Muscle of back (tissue), 11 donors: ENCODE results near the gene TRHDE. TPM values are rescaled to one million over a fixed set of nuclear protein-coding genes. Genes with fewer than 3 reads are reported as not detected.
A peak's percentile ranks its signal among the peaks of the same experiment; 100 is the strongest.
"Not testable (repeated sequence)": the region's sequence is repeated elsewhere in the genome, so short reads cannot be mapped to it uniquely, and the experiment has no call there.

Experiments
- DNase-seq, 3 donors: peaks; one replicate each; pipeline versions ENCODE4 v3.0.0 to v3.0.0-alpha.2; 2013
- polyA plus RNA-seq, 10 donors: library from polyadenylated mRNA; unstranded; fragments of 120-200 nt; gene quantifications; one replicate each; pipeline ENCODE4 v1.2.1, GENCODE V29; 2013; ENCODE audit not compliant: insufficient read length in 10 of 10

Gene TRHDE
- polyA plus RNA-seq, 10 donors, result 0.37 to 2.1 (median 0.74) TPM

- DNase-seq, result peak in 1 of 3 donors; percentile 24
Observed at GRCh38 chr12:72509891-72510290, 237.7 kb downstream of the TRHDE start.

- no peak for DNase-seq
Observed at GRCh38 chr12:72510772-72511171, 238.6 kb downstream of the TRHDE start.

GRCh38 chr12:72511498-72511897, 239.3 kb downstream of the TRHDE start:
- DNase-seq, result no peak

- peak; percentile 26 to 69 (median 59) for DNase-seq
Observed at GRCh38 chr12:72511906-72512305, 239.7 kb downstream of the TRHDE start.

DNA sequence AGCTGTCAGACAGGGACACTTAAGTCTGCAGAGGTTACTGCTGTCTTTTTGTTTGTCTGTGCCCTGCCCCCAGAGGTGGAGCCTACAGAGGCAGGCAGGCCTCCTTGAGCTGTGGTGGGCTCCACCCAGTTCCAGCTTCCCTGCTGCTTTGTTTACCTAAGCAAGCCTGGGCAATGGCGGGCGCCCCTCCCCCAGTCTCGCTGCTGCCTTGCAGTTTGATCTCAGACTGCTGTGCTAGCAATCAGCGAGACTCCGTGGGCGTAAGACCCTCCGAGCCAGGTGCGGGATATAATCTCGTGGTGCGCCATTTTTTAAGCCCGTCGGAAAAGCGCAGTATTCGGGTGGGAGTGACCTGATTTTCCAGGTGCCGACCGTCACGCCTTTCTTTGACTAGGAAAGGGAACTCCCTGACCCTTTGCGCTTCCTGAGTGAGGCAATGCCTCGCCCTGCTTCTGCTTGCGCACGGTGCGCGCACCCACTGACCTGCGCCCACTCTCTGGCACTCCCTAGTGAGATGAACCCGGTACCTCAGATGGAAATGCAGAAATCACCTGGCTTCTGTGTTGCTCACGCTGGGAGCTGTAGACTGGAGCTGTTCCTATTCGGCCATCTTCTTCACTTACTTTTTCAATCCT, 248.0 kb downstream of the TRHDE start:
- not testable (repeated sequence) for DNase-seq

- peak in 1 of 3 donors; percentile 52 for DNase-seq
Observed at GRCh38 chr12:72521326-72521725, 249.2 kb downstream of the TRHDE start.

DNA sequence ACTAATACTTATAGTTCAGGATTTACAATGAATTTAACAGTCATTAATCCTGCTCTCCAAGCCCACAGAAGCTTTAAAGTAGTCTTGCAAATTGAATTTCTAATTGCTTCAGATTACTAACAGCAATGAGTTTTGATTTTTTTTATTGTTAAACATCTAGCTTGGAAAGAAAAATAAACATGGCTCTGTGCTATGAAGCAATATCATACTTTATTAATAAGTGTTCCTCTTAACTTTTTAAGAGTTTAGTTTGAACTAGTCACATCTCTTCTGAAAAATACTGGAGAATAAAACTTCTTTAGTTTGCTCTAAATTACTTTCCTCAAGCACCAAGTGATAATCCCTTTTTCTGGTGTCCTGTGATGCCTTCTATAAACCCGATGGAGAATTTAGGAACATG, 250.2 kb downstream of the TRHDE start:
- DNase-seq, result no peak

GRCh38 chr12:72523754-72524153, 251.6 kb downstream of the TRHDE start:
- DNase-seq, result no peak

DNA sequence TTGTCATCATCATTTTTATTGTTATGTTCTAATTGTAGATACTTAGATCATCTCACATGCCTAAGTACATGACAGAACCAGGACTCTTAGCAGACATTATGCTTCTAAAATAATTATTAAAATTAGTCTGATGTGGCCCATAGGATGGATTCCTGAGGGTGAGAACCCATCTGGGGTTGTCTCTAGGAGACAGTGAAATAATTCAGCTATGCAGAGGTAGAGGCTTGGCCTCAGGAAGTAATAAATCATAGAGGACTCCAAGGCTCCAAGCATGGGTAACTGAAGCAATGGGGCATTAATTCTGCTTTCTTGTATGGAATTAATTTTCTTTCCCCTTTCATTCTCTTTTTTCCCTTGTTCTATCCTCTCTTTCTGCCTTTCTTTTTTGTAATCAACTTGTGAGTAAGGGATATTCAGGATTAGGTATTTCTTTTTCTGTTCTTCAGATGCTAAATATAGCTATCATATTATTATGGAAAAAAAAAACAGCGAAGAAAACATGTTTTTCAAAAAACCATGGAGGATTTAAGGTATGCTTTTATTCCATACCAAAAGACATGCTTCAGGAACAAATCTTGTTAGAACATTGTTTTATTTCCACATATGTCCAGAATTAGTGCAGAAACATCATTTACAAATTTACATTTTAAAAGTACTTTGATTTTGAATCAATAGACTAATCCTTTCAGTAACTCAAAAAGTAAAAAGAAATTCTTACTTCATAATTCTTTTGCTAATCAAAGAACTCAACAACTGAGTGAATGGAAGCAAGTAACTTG, 263.2 kb downstream of the TRHDE start:
- no peak for DNase-seq

- no peak for DNase-seq
Observed at GRCh38 chr12:72540811-72541210, 268.6 kb downstream of the TRHDE start.

DNA sequence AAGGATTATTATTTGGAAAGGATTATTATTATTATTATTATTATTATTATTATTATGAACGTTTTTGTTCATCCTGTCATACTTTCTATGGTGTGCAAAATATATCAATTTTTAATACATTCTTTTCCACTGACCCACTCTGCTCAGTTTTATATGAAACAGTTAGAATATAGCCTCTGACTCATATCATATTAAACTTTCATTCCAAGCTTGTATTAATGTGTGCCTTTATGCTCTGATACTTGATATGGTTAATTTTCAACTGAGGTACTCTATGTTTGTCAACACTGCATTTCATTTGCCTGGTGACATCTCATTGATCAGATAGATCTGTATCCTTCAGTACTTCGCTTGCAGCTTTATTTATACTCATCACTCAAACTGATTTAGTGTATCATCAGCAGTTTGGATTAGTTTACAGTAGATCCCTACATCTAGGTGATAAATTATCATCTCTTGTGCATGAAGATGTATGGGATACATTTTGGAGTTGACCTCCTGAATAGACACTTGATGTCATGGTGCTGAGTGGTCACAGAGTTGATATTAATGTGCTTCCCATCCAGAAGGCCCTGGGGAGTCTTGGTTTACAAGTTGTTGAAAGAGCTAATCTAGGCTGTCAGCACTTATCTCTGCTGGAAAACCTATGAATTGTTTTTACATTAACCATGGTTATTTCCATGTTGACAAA, 271.8 kb downstream of the TRHDE start:
- DNase-seq, result no peak

DNA sequence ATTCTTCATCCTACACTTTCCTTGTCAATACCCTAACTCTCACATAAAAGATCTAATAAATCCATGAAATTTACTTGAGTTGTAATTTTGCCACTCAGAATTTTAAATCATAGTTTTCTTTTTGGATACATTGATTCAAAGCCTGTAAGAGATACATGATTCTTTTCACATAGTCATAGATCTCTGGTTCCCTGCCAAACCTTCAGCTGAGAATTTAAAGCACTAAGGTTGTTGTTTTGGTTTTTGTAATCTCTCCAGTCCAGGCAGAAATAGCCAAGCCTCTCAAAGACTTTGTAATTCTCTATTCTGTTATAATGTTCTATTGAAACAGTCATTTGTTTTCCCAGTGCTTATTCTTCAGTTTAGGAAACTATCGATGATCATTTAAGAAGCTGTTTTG, 273.9 kb downstream of the TRHDE start:
- no peak for DNase-seq

DNA sequence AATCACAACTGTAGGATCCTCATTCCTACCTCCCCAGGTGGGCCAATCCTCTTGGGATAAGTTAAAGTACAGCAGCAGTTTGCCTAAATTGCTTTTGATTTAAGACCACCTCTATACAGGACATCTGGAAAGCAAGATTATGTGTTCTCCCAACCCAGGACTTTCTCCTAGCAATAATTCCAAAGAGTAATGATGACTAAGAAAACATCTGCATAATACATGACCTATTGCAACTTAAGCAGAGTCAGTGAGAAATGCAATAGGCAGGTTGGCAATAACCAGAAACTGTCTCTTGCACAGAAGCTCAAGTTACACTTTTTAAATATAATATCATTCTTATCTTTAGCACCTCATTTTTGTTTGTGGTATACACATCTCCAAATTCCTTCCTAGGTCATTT, 275.4 kb downstream of the TRHDE start:
- no peak for DNase-seq

- no peak for DNase-seq
Observed at GRCh38 chr12:72549184-72549583, 277.0 kb downstream of the TRHDE start.

DNA sequence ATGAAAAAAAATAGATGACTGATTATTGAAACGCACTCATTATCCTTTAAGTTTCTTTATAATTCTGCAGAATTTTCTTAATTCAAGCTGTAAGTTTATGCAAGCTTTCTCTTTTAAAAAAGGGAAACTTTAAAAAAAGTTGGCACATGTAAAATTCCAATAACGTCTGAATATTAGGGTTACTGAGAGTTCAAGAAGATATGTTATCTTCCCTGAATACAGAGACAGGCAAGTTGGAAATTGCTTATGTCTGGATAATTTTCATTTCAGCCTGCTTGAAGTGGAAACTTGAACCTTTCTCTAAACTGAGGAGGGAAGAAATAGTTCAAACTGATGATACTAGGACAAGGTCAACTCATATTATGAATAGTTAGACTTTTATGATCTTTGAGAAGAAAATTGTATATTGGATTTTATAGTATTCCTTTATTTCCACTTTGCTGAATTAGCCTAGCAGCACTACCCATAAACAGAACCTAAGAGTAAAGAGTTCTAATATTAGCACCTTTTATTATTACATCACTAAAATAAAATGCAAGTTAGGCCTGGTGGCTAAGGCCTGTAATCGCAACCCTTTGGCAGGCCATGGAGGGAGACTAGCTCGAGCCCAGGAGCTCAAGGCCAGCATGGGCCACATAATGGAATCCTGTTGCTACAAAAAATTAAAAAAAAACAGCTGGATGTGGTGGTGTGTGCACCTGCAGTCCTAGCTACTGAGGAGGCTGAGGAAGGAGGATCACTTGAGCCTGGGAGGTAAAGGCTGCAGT, 288.0 kb downstream of the TRHDE start:
- DNase-seq, result peak in 1 of 3 donors; percentile 9

GRCh38 chr12:72570601-72571000, 298.4 kb downstream of the TRHDE start:
- DNase-seq, result no peak

- no peak for DNase-seq
Observed at GRCh38 chr12:72574138-72574537, 302.0 kb downstream of the TRHDE start.

GRCh38 chr12:72578327-72578726, 306.2 kb downstream of the TRHDE start:
- no peak for DNase-seq

- no peak for DNase-seq
Observed at GRCh38 chr12:72586456-72586855, 314.3 kb downstream of the TRHDE start.

DNA sequence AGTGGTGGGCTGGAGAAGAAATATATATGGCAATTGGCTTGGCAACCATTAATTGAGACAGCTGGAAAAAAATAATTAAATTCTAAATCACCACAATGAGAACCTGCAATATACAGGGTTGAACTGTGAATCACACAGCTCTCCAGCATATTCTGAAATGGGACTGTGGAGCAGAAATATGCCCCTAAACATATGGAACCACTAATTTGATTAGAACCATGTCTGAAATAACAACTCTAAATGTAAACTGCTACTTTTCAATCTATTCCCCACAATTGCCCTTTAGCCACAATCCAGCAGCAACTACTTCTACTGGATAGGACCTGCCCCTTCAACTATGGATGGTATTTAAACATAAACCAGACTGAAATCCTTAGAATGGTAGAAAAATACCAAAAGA, 330.4 kb downstream of the TRHDE start:
- DNase-seq, result no peak

- no peak for DNase-seq
Observed at GRCh38 chr12:72605975-72606374, 333.8 kb downstream of the TRHDE start.

DNA sequence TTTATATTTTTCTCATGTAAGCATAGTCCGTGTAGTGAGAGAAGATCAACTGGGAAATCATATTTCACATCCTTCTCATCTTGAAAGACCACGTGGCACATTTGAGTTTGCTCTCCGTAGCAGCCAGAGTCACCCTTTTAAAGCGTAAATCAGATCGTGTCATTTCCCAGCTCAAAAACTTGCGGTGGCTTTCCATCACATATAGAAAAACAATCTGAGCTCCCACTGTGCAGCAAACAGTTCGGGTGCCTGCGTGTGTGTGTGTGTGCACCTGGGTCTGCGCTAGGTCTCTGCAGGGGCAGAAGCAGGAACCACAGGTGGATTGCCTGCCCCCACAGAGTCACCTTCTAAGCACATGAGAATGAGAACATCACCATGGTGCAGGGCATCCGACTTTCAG, 338.2 kb downstream of the TRHDE start:
- no peak for DNase-seq
